GM23248 (cell line): ENCODE measurements around the gene ZNF236. TPM values are rescaled to one million over a fixed set of nuclear protein-coding genes. Genes with fewer than 3 reads are reported as not detected.

Experiments
- DNase-seq: peaks from one replicate; pipeline ENCODE4 v3.0.0-alpha.2; 2015
- H2AFZ ChIP-seq: fragments of 200-600 bp; sonication (generic); 2 replicates; pipeline ENCODE4 v1.6.1; 2016; ENCODE audit warnings: antibody characterized with exemption
- H3F3A ChIP-seq: fragments of 200-600 bp; sonication (generic); 2 replicates; pipeline ENCODE4 v1.6.1; 2016; ENCODE audit warnings: mild to moderate bottlenecking, antibody characterized with exemption, mixed run types; ENCODE audit not compliant: insufficient read depth
- H3K27ac ChIP-seq: fragments of 200-600 bp; sonication (generic); 2 replicates; pipeline ENCODE4 v1.5.1; 2016; ENCODE audit warnings: mild to moderate bottlenecking
- H3K27me3 ChIP-seq: fragments of 200-600 bp; sonication (generic); replicated peaks from 2 replicates; pipeline ENCODE4 v1.6.1; 2016; ENCODE audit warnings: mild to moderate bottlenecking; ENCODE audit not compliant: insufficient read depth
- H3K36me3 ChIP-seq: fragments of 200-600 bp; sonication (generic); 2 replicates; pipeline ENCODE4 v1.6.1; 2016; ENCODE audit warnings: low read depth, mild to moderate bottlenecking
- H3K4me1 ChIP-seq: fragments of 200-600 bp; sonication (generic); 2 replicates; pipeline ENCODE4 v1.6.1; 2016; ENCODE audit warnings: mild to moderate bottlenecking; ENCODE audit not compliant: insufficient read depth
- H3K4me2 ChIP-seq: fragments of 200-600 bp; sonication (generic); one replicate; pipeline ENCODE4 v1.6.1; 2016; ENCODE audit warnings: mild to moderate bottlenecking; ENCODE audit not compliant: unreplicated experiment
- H3K4me3 ChIP-seq: fragments of 200-600 bp; sonication (generic); 2 replicates; pipeline ENCODE4 v1.5.1; 2016; ENCODE audit warnings: mild to moderate bottlenecking
- H3K79me2 ChIP-seq: fragments of 200-600 bp; sonication (generic); 2 replicates; pipeline ENCODE4 v1.6.1; 2016; ENCODE audit warnings: mild to moderate bottlenecking; ENCODE audit not compliant: insufficient read depth
- H3K9ac ChIP-seq: fragments of 200-600 bp; sonication (generic); 2 replicates; pipeline ENCODE4 v1.6.1; 2016; ENCODE audit warnings: mild to moderate bottlenecking
- H3K9me2 ChIP-seq: fragments of 200-600 bp; sonication (generic); 2 replicates; pipeline ENCODE4 v1.6.1; 2016; ENCODE audit warnings: mixed run types, mild to moderate bottlenecking, moderate library complexity; ENCODE audit not compliant: insufficient read depth
- H3K9me3 ChIP-seq: fragments of 200-600 bp; sonication (generic); one replicate; pipeline ENCODE4 v1.6.1; 2017; ENCODE audit warnings: low read depth
- H4K20me1 ChIP-seq: fragments of 200-600 bp; sonication (generic); 2 replicates; pipeline ENCODE4 v1.6.0; 2016; ENCODE audit not compliant: insufficient read depth
- EZH2 ChIP-seq: fragments of 200-600 bp; sonication (generic); IDR thresholded peaks from 2 replicates; pipeline ENCODE4 v1.6.1; 2018; ENCODE audit warnings: antibody characterized with exemption, mild to moderate bottlenecking; ENCODE audit not compliant: insufficient read depth, poor library complexity, severe bottlenecking
- EZH2phosphoT487 ChIP-seq: fragments of 200-600 bp; sonication (generic); IDR thresholded peaks from 2 replicates; pipeline ENCODE4 v1.6.1; 2018; ENCODE audit warnings: antibody characterized with exemption, moderate library complexity, mild to moderate bottlenecking, low read depth; ENCODE audit not compliant: insufficient read depth
- WGBS, 2 experiments: methylation state at CpG; one replicate each; pipeline ENCODE4 v1.1.6; 2015 to 2017; ENCODE audit warnings: low lambda C conversion rate in 2 of 2, low coverage in 1 of 2; ENCODE audit errors: missing lambda C conversion rate in 2 of 2; 5-methylcytosine and 5-hydroxymethylcytosine counted together
- in situ Hi-C: fragments of 300-500 bp; cut with MboI; formaldehyde crosslinking; loops from 2 replicates; pipeline ENCODE4 v1.15.0; 2020
- polyA plus RNA-seq: library from polyadenylated mRNA; unstranded; fragments of >200 nt; fragmentation: Nextera tagmentation; extraction: Ambion mirVana; gene quantifications from 2 replicates; pipeline ENCODE4 v1.2.1, GENCODE V29; 2016
- total RNA-seq: library from RNA; depleted of rRNA; stranded (reverse); fragments of >200 nt; shearing (Covaris generic); gene quantifications from 2 replicates; pipeline ENCODE4 v1.2.3, GENCODE V29; 2014

The ZNF236 gene
- total and polyA plus RNA-seq, 2 experiments from 2014 or later, result 4.6 to 12.4 TPM

DNA sequence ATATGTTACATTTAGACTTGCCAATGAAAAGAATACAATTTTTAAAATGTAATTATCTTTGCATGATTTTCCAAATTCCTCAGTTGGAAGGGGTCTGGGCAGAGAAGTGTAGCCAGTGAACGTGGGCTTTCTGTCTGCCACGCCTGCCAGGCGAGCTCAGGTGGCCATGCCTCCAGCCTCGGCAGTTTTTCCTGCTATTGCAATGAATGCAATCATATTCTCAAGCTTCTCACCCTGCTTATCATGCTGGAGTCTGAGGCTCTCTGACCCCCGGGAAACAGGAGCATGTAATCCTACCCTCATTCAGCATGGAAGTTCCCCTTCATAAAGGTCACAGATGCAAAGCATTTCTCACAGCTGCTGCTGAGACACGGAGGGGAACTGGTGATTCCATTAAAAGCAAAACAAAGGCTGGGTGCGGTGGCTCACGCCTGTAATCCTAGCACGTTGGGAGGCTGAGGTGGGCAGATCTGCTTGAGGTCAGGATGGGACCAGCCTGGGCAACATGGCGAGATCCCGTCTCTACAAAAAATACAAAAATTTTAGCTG, 155.4 kb downstream of the ZNF236 start:
- Histone ChIP-seq H3K79me2 (no peaks in the 10 kb centered on the region), H3K4me3 (no peak overlapping the region), H3K4me1 (no peaks in the 10 kb centered on the region), H3K9me2 (no peaks in the 10 kb centered on the region), H3F3A (peaks cover 3% of the 10 kb centered on the region; the same call in 1 of the 2 replicates), H4K20me1 (no peaks in the 10 kb centered on the region), H3K4me2 (no peak overlapping the region), H3K27ac (no peak overlapping the region), H3K9ac (no peak overlapping the region), H3K36me3 (no peaks in the 10 kb centered on the region), H3K9me3 (no peaks in the 10 kb centered on the region), H3K27me3 (no peaks in the 10 kb centered on the region), H2AFZ (no peak overlapping the region)
- in situ Hi-C loops, result loop anchor here (25.0 kb wide), 1 partner anchor 685 kb away; no protein-coding TSS in a partner anchor
- DNase-seq, result no peak
- WGBS, 2 experiments, result 67 to 71% methylated on average over 11 of the region's 11 CpGs
- TF ChIP-seq EZH2phosphoT487 (no peak), EZH2 (no peak)

DNA sequence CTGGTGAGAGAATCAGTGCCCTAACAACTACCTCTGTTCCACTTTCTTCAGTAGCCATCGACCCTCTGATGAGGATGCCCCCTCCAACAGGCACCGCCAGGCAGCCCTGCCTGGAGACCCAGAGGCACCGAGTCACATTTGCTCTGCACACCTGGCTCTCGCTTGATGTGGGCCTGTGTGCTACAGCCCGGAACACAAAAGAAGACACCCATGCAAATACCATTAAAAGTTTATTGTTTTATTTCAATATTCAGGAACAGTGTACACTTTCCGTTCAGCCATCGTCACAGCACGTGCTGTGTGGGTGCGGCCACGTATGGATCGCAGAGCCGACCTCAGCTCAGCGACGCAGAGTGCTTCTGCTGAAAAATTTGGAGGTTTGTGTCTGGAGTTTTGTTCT, 156.3 kb downstream of the ZNF236 start:
- Histone ChIP-seq H3K9me2 (no peaks in the 10 kb centered on the region), H3K9me3 (no peaks in the 10 kb centered on the region), H3K4me2 (no peak overlapping the region), H3F3A (peaks cover 4% of the 10 kb centered on the region; the same call in 1 of the 2 replicates), H3K4me1 (no peaks in the 10 kb centered on the region), H3K79me2 (no peaks in the 10 kb centered on the region), H3K27ac (no peak overlapping the region), H3K27me3 (no peaks in the 10 kb centered on the region), H4K20me1 (no peaks in the 10 kb centered on the region), H2AFZ (no peak overlapping the region), H3K9ac (no peak overlapping the region), H3K36me3 (no peaks in the 10 kb centered on the region), H3K4me3 (no peak overlapping the region)
- 87 to 90% methylated on average over 14 of the region's 14 CpGs for whole genome bisulfite sequencing, 2 experiments
- in situ Hi-C loops, result loop anchor here (25.0 kb wide), 1 partner anchor 684 kb away; no protein-coding TSS in a partner anchor
- TF ChIP-seq EZH2phosphoT487 (no peak), EZH2 (no peak)
- no peak for DNase-seq

DNA sequence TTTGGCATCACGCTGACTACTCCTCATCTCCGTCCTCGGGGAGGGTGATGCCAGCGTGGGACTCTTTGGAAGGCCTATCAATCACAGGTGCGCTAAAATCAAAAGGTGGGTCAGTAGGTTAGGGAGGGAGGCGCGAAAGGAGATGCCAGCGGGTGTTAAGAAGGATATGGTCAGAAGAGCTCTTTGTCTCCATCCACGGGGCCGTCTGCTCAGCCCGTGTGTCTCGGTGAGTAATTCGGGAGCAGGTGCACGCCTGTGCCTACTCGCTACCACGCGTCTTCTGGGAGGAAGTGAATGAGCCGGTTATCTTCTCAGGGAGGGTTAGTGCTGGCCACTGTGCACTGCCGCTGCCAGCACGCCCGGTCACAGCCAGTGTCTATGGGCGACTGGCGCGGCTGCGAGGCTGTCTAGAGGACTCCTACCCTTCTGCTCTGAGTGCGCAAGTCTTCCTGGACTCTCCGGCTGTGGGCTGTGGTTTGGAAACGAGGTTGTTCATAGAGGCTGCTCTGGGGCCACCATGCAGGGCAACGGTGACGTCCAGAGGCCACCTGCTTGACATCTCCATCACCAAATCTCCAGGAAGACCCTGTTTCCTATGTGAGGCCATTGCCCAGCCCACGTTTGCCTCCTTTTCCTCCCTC, 156.9 kb downstream of the ZNF236 start:
- no peak overlapping the region for H3K9ac ChIP-seq
- in situ Hi-C loops, result loop anchor here (25.0 kb wide), 1 partner anchor 683 kb away; no protein-coding TSS in a partner anchor
- no peak for TF ChIP-seq EZH2phosphoT487

DNA sequence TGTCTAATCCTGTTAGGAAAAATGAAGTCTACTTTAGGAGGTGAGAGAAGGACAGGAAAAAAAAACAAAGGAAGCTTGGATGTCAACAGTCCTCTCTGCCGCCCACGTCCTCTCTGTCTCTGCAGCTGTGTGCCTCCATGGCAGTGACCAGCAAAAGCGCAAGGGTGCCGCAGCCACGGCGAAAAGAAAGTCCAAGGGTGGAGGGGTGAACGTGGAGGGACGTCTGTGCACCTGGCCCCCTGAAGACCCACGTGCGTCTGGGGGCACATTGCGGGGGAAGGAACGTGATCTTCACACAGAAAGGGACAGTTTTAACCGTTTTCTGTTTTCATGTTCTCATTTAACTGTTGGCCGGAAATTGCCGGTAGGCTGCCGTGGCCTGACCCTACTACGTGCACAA, 157.5 kb downstream of the ZNF236 start:
- Histone ChIP-seq H3K27ac (no peak overlapping the region), H3K9me3 (no peaks in the 10 kb centered on the region), H3K27me3 (no peaks in the 10 kb centered on the region), H3K36me3 (no peaks in the 10 kb centered on the region), H4K20me1 (no peaks in the 10 kb centered on the region), H3K9ac (no peak overlapping the region), H3F3A (peaks cover 4% of the 10 kb centered on the region; the same call in 1 of the 2 replicates), H3K4me1 (no peaks in the 10 kb centered on the region), H3K4me3 (no peak overlapping the region), H3K9me2 (no peaks in the 10 kb centered on the region), H2AFZ (no peak overlapping the region), H3K4me2 (no peak overlapping the region), H3K79me2 (no peaks in the 10 kb centered on the region)
- 88 to 89% methylated on average over 17 of the region's 17 CpGs for WGBS, 2 experiments
- in situ Hi-C loops, result loop anchor here (25.0 kb wide), 1 partner anchor 682 kb away; no protein-coding TSS in a partner anchor
- no peak for DNase-seq
- TF ChIP-seq EZH2 (no peak), EZH2phosphoT487 (no peak)

More for the DNA sequence above, 156.9 kb downstream of the ZNF236 start:
- Histone ChIP-seq H2AFZ (no peak overlapping the region), H3K79me2 (no peaks in the 10 kb centered on the region), H4K20me1 (no peaks in the 10 kb centered on the region), H3K9me3 (no peaks in the 10 kb centered on the region), H3K27me3 (no peaks in the 10 kb centered on the region), H3K27ac (no peak overlapping the region), H3K4me1 (no peaks in the 10 kb centered on the region), H3K36me3 (no peaks in the 10 kb centered on the region), H3K4me2 (no peak overlapping the region), H3K9me2 (no peaks in the 10 kb centered on the region), H3F3A (peaks cover 4% of the 10 kb centered on the region; the same call in 1 of the 2 replicates), H3K4me3 (no peak overlapping the region)
- 96 to 97% methylated on average over 31 of the region's 31 CpGs for WGBS, 2 experiments
- DNase-seq, result no peak
